Erythroblast (primary cell): ENCODE measurements around the gene ALS2CL.

Experiments
- GATA1 ChIP-seq: IDR thresholded peaks from 2 replicates; pipeline ENCODE4 v1.6.1; 2011; ENCODE audit warnings: low read depth, mild to moderate bottlenecking, control low read depth, low read length, moderate library complexity
- POLR2A ChIP-seq: IDR thresholded peaks from 2 replicates; pipeline ENCODE4 v1.6.1; 2011; ENCODE audit warnings: mild to moderate bottlenecking, low read length

DNA sequence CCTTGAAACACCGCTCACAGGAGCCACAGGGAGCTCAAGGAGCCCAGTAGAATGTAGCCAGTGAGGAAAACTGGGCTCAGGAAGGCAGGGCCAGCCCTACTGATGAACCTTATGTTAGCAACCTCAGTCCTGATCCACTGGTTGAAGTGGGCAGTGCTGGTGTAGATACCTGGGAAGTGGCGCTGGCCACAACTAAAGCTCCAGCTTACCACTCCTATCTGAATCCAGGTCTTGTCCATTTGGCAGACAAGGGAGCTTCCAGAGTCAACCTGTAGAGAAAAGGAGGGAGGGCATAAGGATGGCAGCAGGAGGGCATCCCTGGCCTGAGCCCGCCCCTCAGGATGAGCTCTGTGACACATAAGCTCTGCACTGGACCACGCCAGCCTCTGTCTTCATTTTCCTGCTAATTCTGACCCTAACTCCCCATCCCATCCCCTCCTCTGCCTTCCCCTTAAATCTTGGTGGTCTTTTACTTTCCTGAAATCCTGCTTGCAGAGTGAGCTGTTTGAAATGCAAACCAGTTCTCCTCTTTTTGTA, 26.3 kb upstream of the ALS2CL start:
- TF ChIP-seq POLR2A = no peak
- TF ChIP-seq GATA1 = no peak
